Islet of Langerhans (tissue), 1 donor: ENCODE results near the gene NTMT1.
"Not testable (repeated sequence)": the region's sequence is repeated elsewhere in the genome, so short reads cannot be mapped to it uniquely, and the experiment has no call there.

Experiments used
- FAIRE-seq: peaks from one replicate; lab custom pipeline; 2011; peaks lifted over from hg19 to GRCh38; lab: Jason Lieb, UNC

Gene NTMT1

GRCh38 chr9:129615407-129616285 lies 10.3 kb upstream of the NTMT1 start:
- no peak for FAIRE-seq

GRCh38 chr9:129617167-129617566 lies 8.8 kb upstream of the NTMT1 start:
- no peak for FAIRE-seq

GRCh38 chr9:129619787-129620668 lies 5.9 kb upstream of the NTMT1 start:
- FAIRE-seq = no peak

GRCh38 chr9:129620669-129621295 lies 5.2 kb upstream of the NTMT1 start, which contains the start of gene C9orf50:
Gene C9orf50, minus strand, starts transcription at chr9:129621101. Its CDS starts 527 bp downstream, at chr9:129620574.
- no peak for FAIRE-seq

- no peak for FAIRE-seq
Measured at GRCh38 chr9:129623331-129623730, 2.6 kb upstream of the NTMT1 start.

GRCh38 chr9:129624168-129624759 lies 1.7 kb upstream of the NTMT1 start:
- FAIRE-seq = no peak

- no peak for FAIRE-seq
Measured at GRCh38 chr9:129624947-129625346, 1.0 kb upstream of the NTMT1 start.

- FAIRE-seq = no peak
Measured at GRCh38 chr9:129626625-129627284, 792 bp downstream of the NTMT1 start.

- FAIRE-seq = no peak
Measured at GRCh38 chr9:129627556-129628440, 1.8 kb downstream of the NTMT1 start.

GRCh38 chr9:129628709-129629108 lies 2.7 kb downstream of the NTMT1 start:
- no peak for FAIRE-seq

- no peak for FAIRE-seq
Measured at GRCh38 chr9:129629251-129629820, 3.4 kb downstream of the NTMT1 start.

GRCh38 chr9:129630967-129631673 lies 5.2 kb downstream of the NTMT1 start:
- FAIRE-seq = no peak

- FAIRE-seq = no peak
Measured at GRCh38 chr9:129631674-129632129, 5.7 kb downstream of the NTMT1 start.

- no peak for FAIRE-seq
Measured at GRCh38 chr9:129632460-129632859, 6.5 kb downstream of the NTMT1 start.

GRCh38 chr9:129633207-129633606 lies 7.2 kb downstream of the NTMT1 start:
- FAIRE-seq = no peak

GRCh38 chr9:129633848-129634247 lies 7.9 kb downstream of the NTMT1 start:
- FAIRE-seq = no peak

- FAIRE-seq = no peak
Measured at GRCh38 chr9:129635099-129636065, 9.4 kb downstream of the NTMT1 start.

GRCh38 chr9:129636343-129636742 lies 10.4 kb downstream of the NTMT1 start:
- not testable (repeated sequence) for FAIRE-seq
